Stimulated activated naive B cell treated with anti-CD40 and anti-IgM and Interleukin-4, amounts not matched to agents 10 μg/mL and 1 μg/mL and 100 μg/mL, for 72 hours (primary cell): ENCODE results near the gene MITD1.
"Not testable (repeated sequence)": the region's sequence is repeated elsewhere in the genome, so short reads cannot be mapped to it uniquely, and the experiment has no call there.

Experiments
- ATAC-seq, 2 donors: fragments of 150-1000 bp; cut with Tn5 transposase; replicated peaks; 2 replicates each; pipeline ENCODE4 v1.10.0; 2021; ENCODE audit warnings: moderate library complexity in 1 of 2
- DNase-seq: peaks from one replicate; pipeline ENCODE4 v3.0.0; 2021
- H3K27ac Mint-ChIP-seq: one replicate; pipeline ENCODE4 v1.8.0; 2022; ENCODE audit warnings: mild to moderate bottlenecking, mixed read lengths
- H3K27me3 Mint-ChIP-seq, 2 donors: one replicate each; pipeline ENCODE4 v1.8.0; 2022; ENCODE audit warnings: mixed read lengths in 2 of 2
- H3K36me3 Mint-ChIP-seq, 2 donors: one replicate each; pipeline ENCODE4 v1.8.0; 2022; ENCODE audit warnings: mixed read lengths in 2 of 2, mild to moderate bottlenecking in 1 of 2
- H3K4me1 Mint-ChIP-seq, 2 donors: one replicate each; pipeline ENCODE4 v1.8.0; 2022; ENCODE audit warnings: mixed read lengths in 2 of 2, mild to moderate bottlenecking in 1 of 2
- H3K4me3 Mint-ChIP-seq, 2 donors: one replicate each; pipeline ENCODE4 v1.8.0; 2022; ENCODE audit warnings: mild to moderate bottlenecking in 2 of 2, mixed read lengths in 2 of 2, moderate library complexity in 1 of 2
- H3K9me3 Mint-ChIP-seq, 2 donors: one replicate each; pipeline ENCODE4 v1.8.0; 2022; ENCODE audit warnings: mixed read lengths in 2 of 2, mild to moderate bottlenecking in 1 of 2

The MITD1 gene

GRCh38 chr2:99180755-99181623 lies at the start of gene MITD1, which contains the start of gene MRPL30:
TSS of gene MITD1 (minus strand) at chr2:99181058. CDS start at chr2:99180981, 77 bp downstream.
TSS of gene MRPL30 (plus strand) at chr2:99181184. CDS start at chr2:99186204, 5,020 bp downstream.
- Mint-ChIP-seq H3K4me3 (peak within 1 kb of the TSS; percentile 99 to 100), H3K4me1 (peaks cover 26 to 49% of the 10 kb centered on the region in 2 donors), H3K27me3 (no peaks in the 10 kb centered on the region), H3K36me3 (peaks cover 17 to 26% of the 10 kb centered on the region in 2 donors), H3K9me3 (no peaks in the 10 kb centered on the region), H3K27ac (peak within 1 kb of the TSS; percentile 98)
- ATAC-seq (peak; percentile 96 to 97), DNase-seq (peak; percentile 88)

GRCh38 chr2:99217929-99218501 lies 37.2 kb upstream of the MITD1 start:
- Mint-ChIP-seq H3K27me3 (no peaks in the 10 kb centered on the region), H3K4me1 (peaks cover 1 to 7% of the 10 kb centered on the region in 2 donors), H3K9me3 (peaks cover 0 to 2% of the 10 kb centered on the region in 2 donors), H3K36me3 (peaks cover 17 to 21% of the 10 kb centered on the region in 2 donors), H3K27ac (no peak overlapping the region), H3K4me3 (no peak overlapping the region)
- DNase-seq (no peak), ATAC-seq (no peak)

GRCh38 chr2:99216096-99216495 lies 35.2 kb upstream of the MITD1 start:
- ATAC-seq (no peak), DNase-seq (no peak)
- H3K4me1 Mint-ChIP-seq, result peaks cover 1 to 7% of the 10 kb centered on the region in 2 donors
- H3K4me3 Mint-ChIP-seq, result no peak overlapping the region
- H3K27me3 Mint-ChIP-seq, result no peaks in the 10 kb centered on the region
- no peak overlapping the region for H3K27ac Mint-ChIP-seq
- peaks cover 18 to 23% of the 10 kb centered on the region in 2 donors for H3K36me3 Mint-ChIP-seq
- H3K9me3 Mint-ChIP-seq, result peaks cover 0 to 2% of the 10 kb centered on the region in 2 donors

GRCh38 chr2:99205491-99205890 lies 24.6 kb upstream of the MITD1 start:
- Mint-ChIP-seq H3K4me3 (no peak overlapping the region), H3K36me3 (peaks cover 31 to 44% of the 10 kb centered on the region in 2 donors), H3K27me3 (no peaks in the 10 kb centered on the region), H3K4me1 (peaks cover 0 to 6% of the 10 kb centered on the region in 2 donors), H3K9me3 (peaks cover 8 to 15% of the 10 kb centered on the region in 2 donors), H3K27ac (no peak overlapping the region)
- no peak for DNase-seq
- no peak for ATAC-seq

- H3K4me1 Mint-ChIP-seq, result no peaks in the 10 kb centered on the region
- ATAC-seq (no peak), DNase-seq (no peak)
- H3K9me3 Mint-ChIP-seq, result peaks cover 6 to 9% of the 10 kb centered on the region in 2 donors
- no peaks in the 10 kb centered on the region for H3K27me3 Mint-ChIP-seq
- peaks cover 20 to 30% of the 10 kb centered on the region in 2 donors for H3K36me3 Mint-ChIP-seq
- peak overlapping the region; percentile 37 for H3K27ac Mint-ChIP-seq
- no peak overlapping the region for H3K4me3 Mint-ChIP-seq
Observed at GRCh38 chr2:99201959-99202678, 21.3 kb upstream of the MITD1 start.

- DNase-seq, result no peak
- no peaks in the 10 kb centered on the region for H3K9me3 Mint-ChIP-seq
- H3K27ac Mint-ChIP-seq, result no peak overlapping the region
- no peaks in the 10 kb centered on the region for H3K27me3 Mint-ChIP-seq
- H3K4me1 Mint-ChIP-seq, result no peaks in the 10 kb centered on the region
- no peak for ATAC-seq
- H3K36me3 Mint-ChIP-seq, result peaks cover 15 to 22% of the 10 kb centered on the region in 2 donors
- no peak overlapping the region for H3K4me3 Mint-ChIP-seq
Observed at GRCh38 chr2:99200076-99200800, 19.4 kb upstream of the MITD1 start.

GRCh38 chr2:99198103-99198841 lies 17.4 kb upstream of the MITD1 start:
- DNase-seq (no peak), ATAC-seq (no peak)
- H3K4me3 Mint-ChIP-seq, result no peak overlapping the region
- H3K36me3 Mint-ChIP-seq, result peaks cover 19 to 27% of the 10 kb centered on the region in 2 donors
- H3K27ac Mint-ChIP-seq, result no peak overlapping the region
- no peaks in the 10 kb centered on the region for H3K9me3 Mint-ChIP-seq
- H3K4me1 Mint-ChIP-seq, result no peaks in the 10 kb centered on the region
- no peaks in the 10 kb centered on the region for H3K27me3 Mint-ChIP-seq

GRCh38 chr2:99192364-99192763 lies 11.5 kb upstream of the MITD1 start:
- not testable (repeated sequence) for H3K27me3 Mint-ChIP-seq, H3K4me3 Mint-ChIP-seq, H3K9me3 Mint-ChIP-seq, DNase-seq, H3K27ac Mint-ChIP-seq, H3K4me1 Mint-ChIP-seq, ATAC-seq
- H3K36me3 Mint-ChIP-seq, result peaks cover 43 to 54% of the 10 kb centered on the region in 2 donors

GRCh38 chr2:99190548-99190947 lies 9.7 kb upstream of the MITD1 start:
- ATAC-seq, result no peak
- Mint-ChIP-seq H3K4me1 (peaks cover 0 to 2% of the 10 kb centered on the region in 2 donors), H3K27me3 (no peaks in the 10 kb centered on the region), H3K27ac (no peak overlapping the region), H3K9me3 (peaks cover 6 to 7% of the 10 kb centered on the region in 2 donors), H3K4me3 (no peak overlapping the region), H3K36me3 (peaks cover 35 to 52% of the 10 kb centered on the region in 2 donors)
- no peak for DNase-seq

GRCh38 chr2:99188357-99188756 lies 7.5 kb upstream of the MITD1 start:
- Mint-ChIP-seq H3K36me3 (peaks cover 28 to 44% of the 10 kb centered on the region in 2 donors), H3K4me1 (peaks cover 3 to 7% of the 10 kb centered on the region in 2 donors), H3K9me3 (peaks cover 6 to 7% of the 10 kb centered on the region in 2 donors), H3K27ac (no peak overlapping the region), H3K4me3 (no peak overlapping the region), H3K27me3 (no peaks in the 10 kb centered on the region)
- no peak for DNase-seq
- ATAC-seq, result no peak

- Mint-ChIP-seq H3K4me1 (peaks cover 8 to 15% of the 10 kb centered on the region in 2 donors), H3K4me3 (no peak overlapping the region), H3K9me3 (peaks cover 3 to 4% of the 10 kb centered on the region in 2 donors), H3K27me3 (no peaks in the 10 kb centered on the region), H3K36me3 (peaks cover 21 to 37% of the 10 kb centered on the region in 2 donors), H3K27ac (no peak overlapping the region)
- ATAC-seq (no peak), DNase-seq (no peak)
Observed at GRCh38 chr2:99187011-99187410, 6.2 kb upstream of the MITD1 start.

GRCh38 chr2:99184811-99185210 lies 4.0 kb upstream of the MITD1 start:
- ATAC-seq, result no peak
- Mint-ChIP-seq H3K4me3 (no peak overlapping the region), H3K4me1 (peaks cover 12 to 22% of the 10 kb centered on the region in 2 donors), H3K9me3 (no peaks in the 10 kb centered on the region), H3K27me3 (no peaks in the 10 kb centered on the region), H3K36me3 (peaks cover 11 to 25% of the 10 kb centered on the region in 2 donors), H3K27ac (no peak overlapping the region)
- no peak for DNase-seq

GRCh38 chr2:99183025-99183424 lies 2.2 kb upstream of the MITD1 start:
- peak overlapping the region; percentile 9 to 37 for H3K4me3 Mint-ChIP-seq
- ATAC-seq (no peak), DNase-seq (no peak)
- H3K4me1 Mint-ChIP-seq, result peaks cover 22 to 40% of the 10 kb centered on the region in 2 donors
- peaks cover 14 to 26% of the 10 kb centered on the region in 2 donors for H3K36me3 Mint-ChIP-seq
- no peaks in the 10 kb centered on the region for H3K9me3 Mint-ChIP-seq
- no peak overlapping the region for H3K27ac Mint-ChIP-seq
- no peaks in the 10 kb centered on the region for H3K27me3 Mint-ChIP-seq
